ENCODE data around the gene KIF21B. TPM values are rescaled to one million over a fixed set of nuclear protein-coding genes. Genes with fewer than 3 reads are reported as not detected.

Gene KIF21B
- total and polyA plus RNA-seq, 9 of the 15 experiments (the other 6 are each of a cell fraction or from before 2014, with no cell fraction given), result 0.46 to 13.4 (median 5.9) TPM

DNA sequence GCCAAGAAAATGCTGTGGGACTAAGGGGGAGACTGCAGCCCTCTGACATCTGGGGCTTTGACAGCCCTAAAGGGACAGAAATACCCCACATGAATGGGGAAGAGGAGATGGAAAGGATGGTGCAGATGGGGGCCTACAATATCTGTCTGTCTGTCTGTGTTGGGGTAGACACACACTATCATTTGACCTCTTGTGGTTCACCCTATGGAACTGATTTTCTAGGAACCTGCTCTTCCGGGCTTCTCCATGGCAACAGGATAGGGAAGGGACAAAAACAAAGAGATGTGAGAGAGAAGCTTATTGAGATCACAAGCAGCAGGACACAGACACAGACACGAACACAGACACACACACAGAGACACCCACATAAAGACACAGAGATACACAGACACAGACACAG is 17.1 kb downstream of the KIF21B start (continued):
- TF ChIP-seq STAT5A (IDR thresholded peaks at IDR 0.05; ENCODE audit: borderline replicate concordance, low read length) (peak; percentile 79), BMI1 (IDR thresholded peaks at IDR 0.05; ENCODE audit: low read length) (no peak), NFRKB (IDR thresholded peaks at IDR 0.05; ENCODE audit: low read depth) (no peak), ZNF347 (CRISPR knock-in tag; IDR thresholded peaks at IDR 0.05; ENCODE audit: low read depth) (no peak), NFATC3 (IDR thresholded peaks at IDR 0.05) (no peak), ZKSCAN3 (CRISPR knock-in tag; IDR thresholded peaks at IDR 0.05) (no peak), HDAC2 (IDR thresholded peaks at IDR 0.05) (peak; percentile 91), NCOA2 (IDR thresholded peaks at IDR 0.05; ENCODE audit: partially characterized antibody in 2 of 2) (no peak), SMARCE1 (IDR thresholded peaks at IDR 0.05) (no peak), ESRRA (IDR thresholded peaks at IDR 0.05; ENCODE audit: borderline replicate concordance, low read depth) (peak; percentile 52; the same call in 1 of the 2 replicates), LARP7 (IDR thresholded peaks at IDR 0.05) (no peak)
- TF ChIP-seq, protein P1, sequence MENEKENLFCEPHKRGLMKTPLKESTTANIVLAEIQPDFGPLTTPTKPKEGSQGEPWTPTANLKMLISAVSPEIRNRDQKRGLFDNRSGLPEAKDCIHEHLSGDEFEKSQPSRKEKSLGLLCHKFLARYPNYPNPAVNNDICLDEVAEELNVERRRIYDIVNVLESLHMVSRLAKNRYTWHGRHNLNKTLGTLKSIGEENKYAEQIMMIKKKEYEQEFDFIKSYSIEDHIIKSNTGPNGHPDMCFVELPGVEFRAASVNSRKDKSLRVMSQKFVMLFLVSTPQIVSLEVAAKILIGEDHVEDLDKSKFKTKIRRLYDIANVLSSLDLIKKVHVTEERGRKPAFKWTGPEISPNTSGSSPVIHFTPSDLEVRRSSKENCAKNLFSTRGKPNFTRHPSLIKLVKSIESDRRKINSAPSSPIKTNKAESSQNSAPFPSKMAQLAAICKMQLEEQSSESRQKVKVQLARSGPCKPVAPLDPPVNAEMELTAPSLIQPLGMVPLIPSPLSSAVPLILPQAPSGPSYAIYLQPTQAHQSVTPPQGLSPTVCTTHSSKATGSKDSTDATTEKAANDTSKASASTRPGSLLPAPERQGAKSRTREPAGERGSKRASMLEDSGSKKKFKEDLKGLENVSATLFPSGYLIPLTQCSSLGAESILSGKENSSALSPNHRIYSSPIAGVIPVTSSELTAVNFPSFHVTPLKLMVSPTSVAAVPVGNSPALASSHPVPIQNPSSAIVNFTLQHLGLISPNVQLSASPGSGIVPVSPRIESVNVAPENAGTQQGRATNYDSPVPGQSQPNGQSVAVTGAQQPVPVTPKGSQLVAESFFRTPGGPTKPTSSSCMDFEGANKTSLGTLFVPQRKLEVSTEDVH (IDR thresholded peaks at IDR 0.05; ENCODE audit: low read depth, partially characterized antibody), result no peak
- TF ChIP-seq, protein P2, sequence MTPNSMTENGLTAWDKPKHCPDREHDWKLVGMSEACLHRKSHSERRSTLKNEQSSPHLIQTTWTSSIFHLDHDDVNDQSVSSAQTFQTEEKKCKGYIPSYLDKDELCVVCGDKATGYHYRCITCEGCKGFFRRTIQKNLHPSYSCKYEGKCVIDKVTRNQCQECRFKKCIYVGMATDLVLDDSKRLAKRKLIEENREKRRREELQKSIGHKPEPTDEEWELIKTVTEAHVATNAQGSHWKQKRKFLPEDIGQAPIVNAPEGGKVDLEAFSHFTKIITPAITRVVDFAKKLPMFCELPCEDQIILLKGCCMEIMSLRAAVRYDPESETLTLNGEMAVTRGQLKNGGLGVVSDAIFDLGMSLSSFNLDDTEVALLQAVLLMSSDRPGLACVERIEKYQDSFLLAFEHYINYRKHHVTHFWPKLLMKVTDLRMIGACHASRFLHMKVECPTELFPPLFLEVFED (CRISPR knock-in tag; conservative IDR thresholded peaks at IDR 0.05), result no peak
- TF ChIP-seq, protein P3, sequence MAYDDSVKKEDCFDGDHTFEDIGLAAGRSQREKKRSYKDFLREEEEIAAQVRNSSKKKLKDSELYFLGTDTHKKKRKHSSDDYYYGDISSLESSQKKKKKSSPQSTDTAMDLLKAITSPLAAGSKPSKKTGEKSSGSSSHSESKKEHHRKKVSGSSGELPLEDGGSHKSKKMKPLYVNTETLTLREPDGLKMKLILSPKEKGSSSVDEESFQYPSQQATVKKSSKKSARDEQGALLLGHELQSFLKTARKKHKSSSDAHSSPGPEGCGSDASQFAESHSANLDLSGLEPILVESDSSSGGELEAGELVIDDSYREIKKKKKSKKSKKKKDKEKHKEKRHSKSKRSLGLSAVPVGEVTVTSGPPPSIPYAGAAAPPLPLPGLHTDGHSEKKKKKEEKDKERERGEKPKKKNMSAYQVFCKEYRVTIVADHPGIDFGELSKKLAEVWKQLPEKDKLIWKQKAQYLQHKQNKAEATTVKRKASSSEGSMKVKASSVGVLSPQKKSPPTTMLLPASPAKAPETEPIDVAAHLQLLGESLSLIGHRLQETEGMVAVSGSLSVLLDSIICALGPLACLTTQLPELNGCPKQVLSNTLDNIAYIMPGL (CRISPR knock-in tag; IDR thresholded peaks at IDR 0.05), result no peak
- TF ChIP-seq, protein P4, sequence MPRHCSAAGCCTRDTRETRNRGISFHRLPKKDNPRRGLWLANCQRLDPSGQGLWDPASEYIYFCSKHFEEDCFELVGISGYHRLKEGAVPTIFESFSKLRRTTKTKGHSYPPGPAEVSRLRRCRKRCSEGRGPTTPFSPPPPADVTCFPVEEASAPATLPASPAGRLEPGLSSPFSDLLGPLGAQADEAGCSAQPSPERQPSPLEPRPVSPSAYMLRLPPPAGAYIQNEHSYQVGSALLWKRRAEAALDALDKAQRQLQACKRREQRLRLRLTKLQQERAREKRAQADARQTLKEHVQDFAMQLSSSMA (CRISPR knock-in tag; IDR thresholded peaks at IDR 0.05), result no peak
- TF ChIP-seq, protein P5, sequence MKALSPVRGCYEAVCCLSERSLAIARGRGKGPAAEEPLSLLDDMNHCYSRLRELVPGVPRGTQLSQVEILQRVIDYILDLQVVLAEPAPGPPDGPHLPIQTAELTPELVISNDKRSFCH (CRISPR knock-in tag; IDR thresholded peaks at IDR 0.05), result no peak
- TF ChIP-seq, protein P5 (tag; IDR thresholded peaks at IDR 0.05), result no peak
